ENCODE results near the gene C2orf81. TPM values are rescaled to one million over a fixed set of nuclear protein-coding genes. Genes with fewer than 3 reads are reported as not detected.

C2orf81 gene
- total RNA-seq, 4 donors from 2014 or later: 0.88 to 1.4 TPM; not detected in 2

GRCh38 chr2:74415762-74416395 is 5.5 kb downstream of the C2orf81 start:
- no peak for TF ChIP-seq CTCF (IDR thresholded peaks at IDR 0.05; ENCODE audit: low read depth)

- TF ChIP-seq CTCF (IDR thresholded peaks at IDR 0.05; ENCODE audit: low read depth): no peak
Observed at GRCh38 chr2:74414881-74415761, 6.3 kb downstream of the C2orf81 start.

- TF ChIP-seq CTCF (IDR thresholded peaks at IDR 0.05; ENCODE audit: low read depth): no peak
Observed at GRCh38 chr2:74414441-74414840, 7.0 kb downstream of the C2orf81 start.

GRCh38 chr2:74413001-74413698 is 8.3 kb downstream of the C2orf81 start:
- TF ChIP-seq CTCF (IDR thresholded peaks at IDR 0.05; ENCODE audit: low read depth): no peak

- no peak for TF ChIP-seq CTCF (IDR thresholded peaks at IDR 0.05; ENCODE audit: low read depth)
Observed at GRCh38 chr2:74407682-74408081, 13.7 kb downstream of the C2orf81 start.

GRCh38 chr2:74406035-74406434 is 15.4 kb downstream of the C2orf81 start:
- no peak for TF ChIP-seq CTCF (IDR thresholded peaks at IDR 0.05; ENCODE audit: low read depth)

- no peak for TF ChIP-seq CTCF (IDR thresholded peaks at IDR 0.05; ENCODE audit: low read depth)
Observed at GRCh38 chr2:74401891-74402290, 19.5 kb downstream of the C2orf81 start.
